IPS-20b (cell line): ENCODE results near the gene SFRP4.

ENCODE experiments used
- H3K27ac ChIP-seq: one replicate; pipeline ENCODE4 v1.5.1; 2013; ENCODE audit warnings: low read length
- H3K27me3 ChIP-seq: 2 replicates; pipeline ENCODE4 v1.6.1; 2013; ENCODE audit warnings: mild to moderate bottlenecking, low read length, inconsistent platforms; ENCODE audit not compliant: insufficient read depth
- H3K36me3 ChIP-seq: 2 replicates; pipeline ENCODE4 v1.6.1; 2013; ENCODE audit warnings: low read depth, mild to moderate bottlenecking, inconsistent platforms, low read length, moderate library complexity; ENCODE audit not compliant: insufficient read depth
- H3K4me1 ChIP-seq: 2 replicates; pipeline ENCODE4 v1.6.1; 2013; ENCODE audit warnings: mild to moderate bottlenecking, control low read depth, inconsistent platforms, low read length, moderate library complexity; ENCODE audit not compliant: insufficient read depth
- H3K4me3 ChIP-seq: 2 replicates; pipeline ENCODE4 v1.5.1; 2013; ENCODE audit warnings: mild to moderate bottlenecking, low read length, inconsistent platforms
- H3K9ac ChIP-seq: 2 replicates; pipeline ENCODE4 v1.6.1; 2013; ENCODE audit warnings: low read depth, mild to moderate bottlenecking, inconsistent platforms, low read length, moderate library complexity
- H3K9me3 ChIP-seq: 2 replicates; pipeline ENCODE4 v1.6.1; 2013; ENCODE audit warnings: mild to moderate bottlenecking, low read depth, low read length, inconsistent platforms; ENCODE audit not compliant: insufficient read depth

SFRP4 gene

GRCh38 chr7:37944737-37945054, 28.1 kb upstream of the SFRP4 start:
- Histone ChIP-seq H3K36me3 (no peaks in the 10 kb centered on the region), H3K27me3 (no peaks in the 10 kb centered on the region), H3K27ac (no peak overlapping the region), H3K4me1 (no peaks in the 10 kb centered on the region; the same call in 1 of the 2 replicates), H3K9me3 (no peaks in the 10 kb centered on the region), H3K9ac (no peak overlapping the region), H3K4me3 (no peak overlapping the region)

DNA sequence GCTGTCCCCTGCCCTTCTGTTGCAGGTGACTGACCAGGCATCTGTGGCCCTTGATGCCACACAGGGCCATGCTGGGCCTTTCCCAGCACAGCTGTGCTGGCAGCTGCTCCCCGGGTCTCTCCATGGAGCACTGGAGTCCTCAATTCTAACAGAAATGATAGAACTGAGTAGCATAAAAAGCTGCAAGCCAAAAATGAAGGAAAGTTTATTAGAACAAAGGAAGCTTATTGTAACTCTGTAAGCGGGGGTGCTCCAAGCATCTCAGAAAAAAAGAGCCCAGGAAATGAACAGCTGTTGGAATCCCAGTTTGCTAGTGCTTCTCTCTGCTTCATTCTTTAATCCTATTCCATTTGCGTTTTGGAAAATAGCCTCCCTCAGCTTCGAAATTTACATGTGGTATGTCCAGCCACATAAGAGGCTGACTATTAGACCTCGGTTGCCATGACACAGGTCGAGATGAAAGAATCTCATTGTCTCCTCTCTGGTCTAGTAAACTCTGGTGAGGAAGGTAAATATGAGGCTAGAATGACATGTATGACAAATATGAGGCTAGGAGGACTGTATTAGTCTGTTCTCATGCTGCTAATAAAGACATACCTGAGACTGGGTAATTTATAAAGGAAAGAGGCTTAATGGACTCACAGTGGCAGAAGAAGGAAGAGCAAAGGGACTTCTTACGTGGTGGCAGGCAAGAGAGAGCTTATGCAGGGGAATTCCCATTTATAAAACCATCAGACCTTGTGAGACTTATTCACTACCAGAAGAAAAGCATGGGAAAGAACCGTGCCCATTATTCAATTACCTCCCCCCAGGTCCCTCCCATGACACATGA, 27.5 kb upstream of the SFRP4 start:
- no peak overlapping the region for H3K9ac ChIP-seq
- no peaks in the 10 kb centered on the region for H3K9me3 ChIP-seq
- H3K27ac ChIP-seq, result no peak overlapping the region
- no peak overlapping the region for H3K4me3 ChIP-seq
- H3K36me3 ChIP-seq, result no peaks in the 10 kb centered on the region
- H3K4me1 ChIP-seq, result no peaks in the 10 kb centered on the region; the same call in 1 of the 2 replicates
- H3K27me3 ChIP-seq, result no peaks in the 10 kb centered on the region

GRCh38 chr7:37942934-37943610, 26.5 kb upstream of the SFRP4 start:
- Histone ChIP-seq H3K4me1 (no peaks in the 10 kb centered on the region; the same call in 1 of the 2 replicates), H3K9me3 (no peaks in the 10 kb centered on the region), H3K27ac (no peak overlapping the region), H3K4me3 (no peak overlapping the region), H3K9ac (0 out of 2 replicates have a peak overlapping the region, but pooled peaks have one; percentile 20), H3K36me3 (no peaks in the 10 kb centered on the region), H3K27me3 (no peaks in the 10 kb centered on the region)

GRCh38 chr7:37933018-37933566, 16.5 kb upstream of the SFRP4 start:
- H3K4me1 ChIP-seq, result no peaks in the 10 kb centered on the region
- no peaks in the 10 kb centered on the region for H3K9me3 ChIP-seq
- no peaks in the 10 kb centered on the region for H3K27me3 ChIP-seq
- H3K9ac ChIP-seq, result no peak overlapping the region
- H3K4me3 ChIP-seq, result no peak overlapping the region
- H3K36me3 ChIP-seq, result no peaks in the 10 kb centered on the region
- H3K27ac ChIP-seq, result no peak overlapping the region

DNA sequence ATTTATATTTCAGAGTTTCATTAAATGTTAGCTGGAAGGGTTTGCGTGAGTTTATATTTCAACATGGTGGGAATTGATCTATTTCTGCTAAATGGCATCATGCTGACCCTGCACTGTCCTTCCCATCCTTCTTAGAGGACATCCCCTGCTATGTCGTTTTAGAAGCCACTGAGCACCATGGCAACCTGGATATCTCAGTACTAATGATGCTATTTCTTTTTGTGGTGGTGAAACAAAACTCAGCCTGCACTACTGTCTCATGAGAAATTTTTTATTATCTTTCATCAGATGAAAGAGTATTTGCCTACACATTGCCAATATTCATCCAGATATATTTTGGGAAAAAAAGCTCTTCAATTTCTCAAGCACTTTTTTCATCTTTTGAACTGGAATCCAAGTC, 15.9 kb upstream of the SFRP4 start:
- no peaks in the 10 kb centered on the region for H3K4me1 ChIP-seq
- no peaks in the 10 kb centered on the region for H3K9me3 ChIP-seq
- no peak overlapping the region for H3K27ac ChIP-seq
- H3K4me3 ChIP-seq, result no peak overlapping the region
- H3K27me3 ChIP-seq, result no peaks in the 10 kb centered on the region
- H3K9ac ChIP-seq, result no peak overlapping the region
- H3K36me3 ChIP-seq, result no peaks in the 10 kb centered on the region

DNA sequence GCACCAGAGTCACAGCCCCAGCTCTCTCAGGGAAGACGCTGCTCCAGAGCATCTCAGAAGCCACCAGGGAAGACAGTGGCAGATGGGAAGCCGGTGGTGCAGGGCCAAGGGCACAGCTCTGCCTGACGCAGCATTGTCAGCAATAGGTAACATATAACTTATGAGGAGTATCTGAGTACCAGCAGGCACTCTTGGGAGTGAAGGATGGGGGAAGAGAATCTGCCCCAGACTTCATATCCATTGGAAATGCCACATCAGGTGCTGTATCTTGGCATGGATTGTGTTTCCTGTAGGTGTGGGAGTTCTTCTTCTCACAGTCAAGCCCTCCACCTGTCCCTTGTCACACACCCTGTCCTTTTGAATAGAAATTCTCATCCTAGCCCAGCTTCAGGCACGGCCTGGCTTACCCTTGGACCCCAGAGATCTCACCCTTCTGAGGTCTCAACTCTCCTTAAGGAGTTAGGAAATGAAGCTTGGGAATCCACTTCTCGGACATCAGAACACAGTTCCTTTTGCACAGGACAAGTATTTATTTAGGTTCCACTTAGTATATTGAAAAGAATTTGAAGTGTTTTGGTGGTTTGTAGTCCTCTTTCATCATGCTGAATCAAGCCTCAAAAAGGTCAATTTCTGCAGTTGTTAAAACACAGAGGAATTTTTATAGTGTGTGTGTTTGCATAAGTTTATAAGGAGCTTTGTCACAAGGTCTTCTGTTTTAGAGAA, 13.8 kb upstream of the SFRP4 start:
- Histone ChIP-seq H3K4me1 (no peaks in the 10 kb centered on the region), H3K27me3 (no peaks in the 10 kb centered on the region), H3K9me3 (peaks cover 8% of the 10 kb centered on the region; the same call in 1 of the 2 replicates), H3K4me3 (no peak overlapping the region), H3K27ac (no peak overlapping the region), H3K9ac (no peak overlapping the region), H3K36me3 (no peaks in the 10 kb centered on the region)

GRCh38 chr7:37928878-37929277, 12.3 kb upstream of the SFRP4 start:
- H3K27ac ChIP-seq, result no peak overlapping the region
- H3K27me3 ChIP-seq, result no peaks in the 10 kb centered on the region
- H3K9me3 ChIP-seq, result peaks cover 9% of the 10 kb centered on the region; the same call in 1 of the 2 replicates
- no peaks in the 10 kb centered on the region for H3K36me3 ChIP-seq
- no peaks in the 10 kb centered on the region for H3K4me1 ChIP-seq
- H3K9ac ChIP-seq, result no peak overlapping the region
- no peak overlapping the region for H3K4me3 ChIP-seq

DNA sequence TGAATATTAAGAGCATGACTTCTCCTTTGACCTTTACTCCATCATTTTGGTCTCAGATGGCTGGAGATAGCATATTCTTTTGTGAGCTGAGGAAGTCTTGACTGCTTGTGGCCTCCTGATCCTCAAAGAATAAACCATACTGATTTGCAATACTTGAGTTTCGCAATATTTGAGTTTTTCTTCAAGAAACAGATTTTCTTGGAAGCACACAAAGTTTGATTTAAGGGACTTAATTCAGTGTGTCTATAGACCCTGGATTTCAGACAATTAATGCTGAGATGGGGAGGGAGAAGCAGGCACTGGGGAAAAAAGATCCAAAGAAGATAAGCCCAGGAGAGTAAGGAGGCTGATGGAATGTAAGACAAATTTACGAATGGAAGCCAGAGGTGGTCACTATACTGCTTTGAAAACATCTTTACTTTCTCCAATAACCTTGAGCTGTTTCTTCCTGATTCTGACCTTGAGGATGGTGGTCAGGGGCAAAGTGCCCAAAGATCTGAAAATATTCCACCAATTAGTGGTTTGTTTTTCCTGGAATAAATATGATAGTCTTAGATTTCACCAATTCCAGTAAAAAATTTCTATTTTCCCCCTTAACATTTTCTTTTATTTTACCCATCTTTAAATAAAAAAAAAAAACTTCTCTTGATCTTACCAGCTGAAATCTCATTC, 11.3 kb upstream of the SFRP4 start:
- Histone ChIP-seq H3K27me3 (no peaks in the 10 kb centered on the region), H3K9ac (no peak overlapping the region), H3K27ac (no peak overlapping the region), H3K9me3 (peaks cover 9% of the 10 kb centered on the region; the same call in 1 of the 2 replicates), H3K4me1 (no peaks in the 10 kb centered on the region), H3K36me3 (no peaks in the 10 kb centered on the region), H3K4me3 (no peak overlapping the region)

DNA sequence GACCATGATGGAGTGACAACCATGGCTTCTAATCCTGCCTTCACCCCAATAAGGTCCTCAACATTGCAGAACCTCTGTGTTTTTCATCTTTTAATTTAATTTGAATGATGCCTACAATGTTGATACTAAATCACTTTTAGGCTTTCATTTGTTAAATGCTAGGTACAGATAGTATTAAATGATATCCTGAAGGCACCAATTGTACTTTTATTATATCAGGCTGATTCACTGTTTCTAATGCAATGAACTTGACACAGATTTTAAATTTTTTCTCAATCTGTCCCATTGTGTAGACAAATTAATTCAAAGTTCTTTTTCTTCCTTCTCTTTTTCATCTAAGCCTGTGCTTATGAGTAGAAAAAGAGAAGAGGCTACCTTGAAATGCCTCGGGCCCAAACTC, 9.0 kb upstream of the SFRP4 start:
- H3K27me3 ChIP-seq, result peaks cover 10% of the 10 kb centered on the region
- no peaks in the 10 kb centered on the region; the same call in 1 of the 2 replicates for H3K4me1 ChIP-seq
- no peaks in the 10 kb centered on the region for H3K36me3 ChIP-seq
- no peak overlapping the region for H3K27ac ChIP-seq
- H3K9me3 ChIP-seq, result peaks cover 9% of the 10 kb centered on the region; the same call in 1 of the 2 replicates
- H3K9ac ChIP-seq, result no peak overlapping the region
- no peak overlapping the region for H3K4me3 ChIP-seq

DNA sequence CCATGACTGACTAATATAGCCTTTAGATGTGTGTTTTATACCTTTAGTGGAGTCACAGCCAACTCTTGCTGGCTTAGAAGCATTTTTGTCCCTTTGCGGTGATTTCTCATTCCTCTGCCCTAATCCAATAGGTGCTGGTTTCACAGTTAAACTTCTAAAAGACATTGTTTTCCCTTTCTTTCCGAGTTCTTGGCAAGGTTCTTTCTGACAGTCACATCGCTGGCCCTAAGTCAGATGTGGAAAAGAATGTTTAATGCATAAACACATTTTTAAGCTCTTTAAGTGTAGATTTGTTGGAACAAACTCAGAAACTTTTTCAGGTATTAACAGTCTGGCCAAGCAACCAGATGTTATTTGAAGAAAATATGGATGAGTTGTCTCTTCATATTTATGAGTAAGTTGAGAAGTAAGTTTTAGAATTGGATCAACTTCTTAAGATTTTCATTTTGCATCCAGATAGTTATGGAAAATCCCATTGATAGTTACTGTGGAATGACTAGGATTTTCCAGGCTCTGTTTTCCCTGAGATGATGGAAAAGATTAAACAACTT, 7.9 kb upstream of the SFRP4 start:
- H3K27me3 ChIP-seq, result peaks cover 20% of the 10 kb centered on the region
- no peaks in the 10 kb centered on the region; the same call in 1 of the 2 replicates for H3K4me1 ChIP-seq
- H3K4me3 ChIP-seq, result no peak overlapping the region
- no peak overlapping the region for H3K27ac ChIP-seq
- no peaks in the 10 kb centered on the region for H3K36me3 ChIP-seq
- no peak overlapping the region for H3K9ac ChIP-seq
- peaks cover 9% of the 10 kb centered on the region; the same call in 1 of the 2 replicates for H3K9me3 ChIP-seq

DNA sequence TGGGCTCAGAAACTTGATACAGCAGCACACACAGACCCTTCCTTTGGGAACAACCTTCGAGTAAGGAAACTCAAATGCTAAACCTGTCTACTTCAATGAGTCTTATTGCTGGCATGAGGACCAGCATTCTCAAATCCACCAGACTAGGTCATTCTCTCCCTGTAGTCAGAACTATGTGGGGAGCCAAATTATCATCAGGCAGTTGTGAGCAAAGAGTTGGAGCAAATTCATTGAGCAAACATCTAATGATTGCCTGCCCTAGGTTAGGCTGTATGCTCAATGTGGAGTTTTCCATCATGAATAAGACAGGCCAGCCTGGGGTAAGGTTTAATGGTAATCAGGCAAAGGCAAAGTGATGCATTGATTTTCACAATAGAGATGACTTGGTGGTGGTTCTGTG, 7.4 kb upstream of the SFRP4 start:
- H3K9me3 ChIP-seq, result peaks cover 9% of the 10 kb centered on the region; the same call in 1 of the 2 replicates
- H3K27me3 ChIP-seq, result peaks cover 26% of the 10 kb centered on the region
- H3K9ac ChIP-seq, result no peak overlapping the region
- H3K4me1 ChIP-seq, result no peaks in the 10 kb centered on the region; the same call in 1 of the 2 replicates
- H3K4me3 ChIP-seq, result no peak overlapping the region
- H3K27ac ChIP-seq, result no peak overlapping the region
- H3K36me3 ChIP-seq, result no peaks in the 10 kb centered on the region
